Astrocyte (in vitro differentiated cells and primary cell): ENCODE data around the gene INPP4B.

Source experiments
- EZH2 ChIP-seq: IDR thresholded peaks from 2 replicates; pipeline ENCODE4 v1.6.1; 2012; ENCODE audit warnings: mild to moderate bottlenecking, low read length, inconsistent platforms; ENCODE audit not compliant: insufficient read depth
- TF ChIP-seq, protein P1 (sequence below): IDR thresholded peaks from 2 replicates; pipeline ENCODE4 v1.5.1; 2011; ENCODE audit warnings: low read depth, mild to moderate bottlenecking, inconsistent platforms, low read length, moderate library complexity; ENCODE audit not compliant: insufficient read depth

DNA sequence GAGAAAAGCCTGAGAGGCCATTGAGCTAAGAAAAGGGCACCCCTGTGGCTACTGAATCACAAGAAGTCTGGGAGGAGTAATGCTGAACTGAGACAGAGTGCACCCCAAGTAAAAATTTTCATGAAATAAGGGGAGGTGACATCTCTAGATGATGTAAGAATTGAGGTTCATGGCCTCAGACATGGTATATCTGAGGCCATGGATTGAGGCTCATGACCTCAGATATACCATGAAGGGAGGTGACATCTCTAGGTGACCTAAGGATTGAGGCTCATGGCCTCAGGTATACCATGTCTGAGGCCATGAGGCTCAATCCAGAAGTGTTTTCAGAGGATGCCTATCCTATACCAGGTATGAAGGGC lies 560.9 kb downstream of the INPP4B start:
- TF ChIP-seq, protein P1, sequence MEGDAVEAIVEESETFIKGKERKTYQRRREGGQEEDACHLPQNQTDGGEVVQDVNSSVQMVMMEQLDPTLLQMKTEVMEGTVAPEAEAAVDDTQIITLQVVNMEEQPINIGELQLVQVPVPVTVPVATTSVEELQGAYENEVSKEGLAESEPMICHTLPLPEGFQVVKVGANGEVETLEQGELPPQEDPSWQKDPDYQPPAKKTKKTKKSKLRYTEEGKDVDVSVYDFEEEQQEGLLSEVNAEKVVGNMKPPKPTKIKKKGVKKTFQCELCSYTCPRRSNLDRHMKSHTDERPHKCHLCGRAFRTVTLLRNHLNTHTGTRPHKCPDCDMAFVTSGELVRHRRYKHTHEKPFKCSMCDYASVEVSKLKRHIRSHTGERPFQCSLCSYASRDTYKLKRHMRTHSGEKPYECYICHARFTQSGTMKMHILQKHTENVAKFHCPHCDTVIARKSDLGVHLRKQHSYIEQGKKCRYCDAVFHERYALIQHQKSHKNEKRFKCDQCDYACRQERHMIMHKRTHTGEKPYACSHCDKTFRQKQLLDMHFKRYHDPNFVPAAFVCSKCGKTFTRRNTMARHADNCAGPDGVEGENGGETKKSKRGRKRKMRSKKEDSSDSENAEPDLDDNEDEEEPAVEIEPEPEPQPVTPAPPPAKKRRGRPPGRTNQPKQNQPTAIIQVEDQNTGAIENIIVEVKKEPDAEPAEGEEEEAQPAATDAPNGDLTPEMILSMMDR, result no peak
- no peak for TF ChIP-seq EZH2
